Esophagus mucosa (tissue), 1 donor: ENCODE measurements around the gene FEM1B. TPM values are rescaled to one million over a fixed set of nuclear protein-coding genes. Genes with fewer than 3 reads are reported as not detected.

Experiments
- ATAC-seq: fragments of 200-7000 bp; cut with Tn5 transposase; one replicate; pipeline ENCODE4 v1.9.1; 2020
- total RNA-seq: library from RNA; stranded (reverse); gene quantifications from one replicate; pipeline ENCODE4 v1.2.4, GENCODE V29; 2023
- donor health status: DM: yes; HTN: yes; CAD: no.

The FEM1B gene
- total RNA-seq, 1 donor from 2014 or later, result 46.8 TPM

GRCh38 chr15:68326711-68327354 lies 49.3 kb downstream of the FEM1B start:
- no peak for ATAC-seq

- ATAC-seq, result no peak
Observed at GRCh38 chr15:68328443-68328842, 50.9 kb downstream of the FEM1B start.

- no peak for ATAC-seq
Observed at GRCh38 chr15:68328964-68329363, 51.4 kb downstream of the FEM1B start.

- ATAC-seq, result no peak
Observed at GRCh38 chr15:68330416-68330815, 52.9 kb downstream of the FEM1B start.

- no peak for ATAC-seq
Observed at GRCh38 chr15:68330901-68331300, 53.4 kb downstream of the FEM1B start.

- ATAC-seq, result no peak
Observed at GRCh38 chr15:68332266-68332665, 54.7 kb downstream of the FEM1B start.

- ATAC-seq, result no peak
Observed at GRCh38 chr15:68333775-68334470, 56.4 kb downstream of the FEM1B start.

GRCh38 chr15:68334661-68335124 lies 57.1 kb downstream of the FEM1B start:
- ATAC-seq, result no peak

- no peak for ATAC-seq
Observed at GRCh38 chr15:68335251-68335650, 57.7 kb downstream of the FEM1B start.

- ATAC-seq, result no peak
Observed at GRCh38 chr15:68335655-68336054, 58.1 kb downstream of the FEM1B start.

GRCh38 chr15:68336516-68336915 lies 59.0 kb downstream of the FEM1B start:
- no peak for ATAC-seq

GRCh38 chr15:68337826-68338225 lies 60.3 kb downstream of the FEM1B start:
- ATAC-seq, result no peak

- no peak for ATAC-seq
Observed at GRCh38 chr15:68339481-68339880, 61.9 kb downstream of the FEM1B start.

- ATAC-seq, result no peak
Observed at GRCh38 chr15:68340726-68341671, 63.5 kb downstream of the FEM1B start.

GRCh38 chr15:68341760-68342725 lies 64.5 kb downstream of the FEM1B start:
- ATAC-seq, result peak; percentile 6

GRCh38 chr15:68343579-68344225 lies 66.2 kb downstream of the FEM1B start:
- ATAC-seq, result no peak

- no peak for ATAC-seq
Observed at GRCh38 chr15:68344600-68344999, 67.1 kb downstream of the FEM1B start.
